Measurements from ENCODE around the gene NGLY1.

NGLY1 gene

DNA sequence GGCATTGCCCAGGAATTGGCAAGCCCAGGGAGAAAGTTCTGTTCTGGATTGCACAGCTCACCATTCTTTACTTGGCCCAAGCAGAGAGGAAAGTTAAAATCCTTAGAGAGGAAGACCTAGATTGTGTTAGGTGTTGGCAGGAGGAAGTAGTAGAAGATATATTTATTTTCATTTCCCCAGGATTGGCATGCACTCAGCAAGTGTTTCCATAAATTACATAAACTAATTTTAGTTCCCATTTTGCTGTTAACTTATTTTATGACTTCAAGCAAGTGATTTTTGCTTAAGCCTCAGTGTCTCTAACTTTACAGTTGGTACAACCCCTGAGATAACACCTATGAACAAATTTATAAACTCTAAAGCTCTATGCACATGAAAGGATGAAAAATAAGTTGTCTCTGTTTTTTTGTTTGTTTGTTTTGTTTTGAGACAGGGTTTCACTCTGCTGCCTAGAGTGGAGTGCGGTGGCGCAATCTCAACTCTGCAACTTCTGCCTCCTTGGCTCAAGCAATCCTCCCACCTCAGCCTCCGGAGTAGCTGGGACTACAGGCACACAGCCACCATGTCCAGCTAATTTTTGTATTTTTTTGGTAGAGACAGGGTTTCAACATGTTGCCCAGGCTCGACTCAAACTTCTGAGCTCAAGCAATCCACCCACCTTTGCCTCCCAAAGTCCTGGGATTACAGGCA lies 87.4 kb downstream of the NGLY1 start:
- Mint-ChIP-seq H3K27ac (no peak overlapping the region), H3K4me1 (no peaks in the 10 kb centered on the region)

DNA sequence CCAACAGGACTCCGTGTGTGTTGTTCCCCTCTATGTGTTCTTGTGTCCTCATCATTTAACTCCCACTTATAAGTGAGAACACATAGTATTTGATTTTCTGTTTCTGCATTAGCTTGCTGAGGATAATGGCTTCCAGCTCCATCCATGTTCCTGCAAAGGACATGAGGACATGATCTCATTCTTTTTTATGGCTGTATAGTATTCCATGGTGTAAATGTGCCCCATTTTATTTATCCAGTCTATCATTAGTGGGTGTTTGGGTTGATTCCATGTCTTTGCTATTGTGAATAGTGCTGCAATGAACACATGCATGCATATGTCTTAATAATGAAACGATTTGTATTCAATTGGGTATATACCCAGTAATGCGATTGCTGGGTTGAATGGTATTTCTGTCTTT lies 90.0 kb downstream of the NGLY1 start:
- H3K4me1 Mint-ChIP-seq: no peaks in the 10 kb centered on the region

More for the DNA sequence above, 87.4 kb downstream of the NGLY1 start:
- Mint-ChIP-seq H3K9me3 (no peaks in the 10 kb centered on the region), H3K4me3 (no peak overlapping the region), H3K36me3 (no peaks in the 10 kb centered on the region), H3K27me3 (no peaks in the 10 kb centered on the region)

DNA sequence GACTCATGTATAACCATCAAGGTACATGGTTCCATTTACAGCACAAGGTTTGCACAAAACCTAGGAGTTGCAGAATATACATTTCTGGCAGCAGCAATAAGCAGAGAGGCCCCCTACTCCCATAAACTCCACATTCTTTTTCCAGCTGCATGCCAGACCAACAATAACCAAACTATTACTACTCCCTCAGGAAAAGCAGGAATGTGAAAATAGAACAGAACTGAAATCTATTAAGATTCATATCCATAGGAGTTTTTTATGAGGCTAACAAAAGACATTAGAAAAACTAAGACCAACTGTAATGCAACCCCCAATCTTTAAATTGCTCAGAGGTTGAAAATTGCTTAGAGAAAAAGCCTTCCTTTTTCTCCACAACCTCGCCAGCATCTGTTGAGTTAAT lies 90.9 kb downstream of the NGLY1 start:
- Mint-ChIP-seq H3K36me3 (no peaks in the 10 kb centered on the region), H3K4me3 (no peak overlapping the region), H3K4me1 (no peaks in the 10 kb centered on the region), H3K9me3 (no peaks in the 10 kb centered on the region), H3K27ac (no peak overlapping the region), H3K27me3 (peaks cover 3% of the 10 kb centered on the region)

More for the DNA sequence above, 90.0 kb downstream of the NGLY1 start:
- Mint-ChIP-seq H3K9me3 (no peaks in the 10 kb centered on the region), H3K27me3 (peaks cover 3% of the 10 kb centered on the region), H3K36me3 (no peaks in the 10 kb centered on the region), H3K4me3 (no peak overlapping the region), H3K27ac (no peak overlapping the region)

DNA sequence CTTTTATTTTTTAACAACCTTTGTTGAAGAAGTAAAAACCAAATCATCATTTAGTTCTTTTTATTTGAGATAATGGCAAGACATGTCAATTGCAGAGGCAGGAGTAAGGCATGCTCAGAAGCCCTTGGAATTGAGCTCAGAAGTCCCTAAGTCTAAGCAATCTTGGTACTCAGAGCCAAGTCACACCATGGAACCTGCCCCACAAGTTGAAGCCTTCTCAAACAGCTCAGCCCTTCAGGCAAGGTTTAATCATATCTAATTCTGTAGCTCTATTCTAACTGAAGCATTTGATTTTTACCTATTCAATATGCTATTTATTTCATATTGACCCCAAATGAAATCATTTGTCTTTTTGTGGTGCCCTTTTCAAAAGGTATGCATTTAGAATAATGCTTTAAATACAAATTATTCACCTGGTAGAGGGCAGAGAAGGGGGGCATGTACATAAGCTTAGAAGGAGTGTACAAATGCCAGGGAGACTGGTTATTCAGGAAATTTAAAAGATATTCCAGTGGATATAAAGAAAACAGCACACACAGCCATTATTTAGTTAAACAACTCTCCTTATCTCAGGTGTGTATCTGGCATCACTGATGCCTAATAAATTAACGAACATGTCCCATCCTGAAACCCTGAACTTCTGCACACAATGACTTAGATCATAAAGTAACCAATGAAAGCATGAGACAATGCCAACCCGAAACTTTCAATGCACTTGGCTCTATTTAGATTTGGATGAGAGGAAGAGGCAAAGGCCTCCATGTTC lies 92.3 kb downstream of the NGLY1 start:
- Mint-ChIP-seq H3K27me3 (peaks cover 3% of the 10 kb centered on the region), H3K4me3 (no peak overlapping the region), H3K36me3 (no peaks in the 10 kb centered on the region), H3K27ac (no peak overlapping the region), H3K9me3 (no peaks in the 10 kb centered on the region), H3K4me1 (no peaks in the 10 kb centered on the region)

- no peaks in the 10 kb centered on the region for H3K4me1 Mint-ChIP-seq
- H3K9me3 Mint-ChIP-seq: no peaks in the 10 kb centered on the region
- H3K36me3 Mint-ChIP-seq: no peaks in the 10 kb centered on the region
- H3K27ac Mint-ChIP-seq: no peak overlapping the region
- peaks cover 3% of the 10 kb centered on the region for H3K27me3 Mint-ChIP-seq
- no peak overlapping the region for H3K4me3 Mint-ChIP-seq
These were observed 94.0 kb downstream of the NGLY1 start for GRCh38 chr3:25689226-25689625.

DNA sequence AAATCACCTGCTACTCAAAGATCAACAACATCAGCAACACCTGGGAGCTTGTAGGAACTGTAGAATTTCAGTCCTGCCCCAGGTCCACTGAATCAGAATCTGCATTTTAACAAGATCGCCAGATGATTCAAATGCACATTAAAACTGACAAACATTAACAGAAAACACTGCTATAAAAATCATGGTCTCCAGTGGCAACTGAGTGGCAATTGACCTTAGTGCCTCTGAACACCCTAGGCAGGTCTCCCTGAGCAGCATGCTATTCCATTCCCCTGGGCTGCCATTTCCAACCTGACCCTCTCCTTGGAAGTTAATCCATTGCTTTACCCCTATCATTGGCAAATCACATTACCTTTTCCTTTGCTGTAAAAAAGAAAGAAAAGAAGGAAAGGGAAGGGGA lies 95.5 kb downstream of the NGLY1 start:
- Mint-ChIP-seq H3K9me3 (no peaks in the 10 kb centered on the region), H3K4me1 (no peaks in the 10 kb centered on the region), H3K27me3 (peaks cover 3% of the 10 kb centered on the region), H3K4me3 (no peak overlapping the region), H3K27ac (no peak overlapping the region), H3K36me3 (no peaks in the 10 kb centered on the region)

GRCh38 chr3:25686766-25687165 lies 96.5 kb downstream of the NGLY1 start:
- Mint-ChIP-seq H3K4me1 (no peaks in the 10 kb centered on the region), H3K9me3 (no peaks in the 10 kb centered on the region), H3K4me3 (no peak overlapping the region), H3K27me3 (peaks cover 3% of the 10 kb centered on the region), H3K36me3 (no peaks in the 10 kb centered on the region), H3K27ac (no peak overlapping the region)

- H3K27ac Mint-ChIP-seq: no peak overlapping the region
- H3K4me1 Mint-ChIP-seq: no peaks in the 10 kb centered on the region
- no peaks in the 10 kb centered on the region for H3K36me3 Mint-ChIP-seq
- H3K4me3 Mint-ChIP-seq: no peak overlapping the region
- H3K9me3 Mint-ChIP-seq: no peaks in the 10 kb centered on the region
- H3K27me3 Mint-ChIP-seq: no peaks in the 10 kb centered on the region
These were observed 99.4 kb downstream of the NGLY1 start for GRCh38 chr3:25683882-25684281.

DNA sequence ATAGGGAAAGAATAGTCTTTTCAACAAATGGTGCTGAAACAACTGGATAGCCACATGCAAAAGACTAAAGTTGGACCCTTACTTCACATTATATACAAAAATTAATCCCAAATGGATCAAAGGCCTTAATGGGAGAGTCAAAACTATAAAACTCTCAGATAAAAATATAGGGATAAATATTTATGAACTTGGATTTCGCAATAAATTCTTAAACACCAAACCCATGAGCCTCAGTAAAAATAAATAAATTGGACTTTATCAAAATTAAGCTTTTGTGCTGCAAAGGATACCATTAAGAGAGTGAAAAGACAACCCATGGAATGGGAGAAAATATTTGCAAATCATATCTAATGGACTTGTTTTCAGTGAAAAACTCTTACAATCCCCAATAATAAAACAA lies 99.8 kb downstream of the NGLY1 start:
- H3K36me3 Mint-ChIP-seq: no peaks in the 10 kb centered on the region
- no peak overlapping the region for H3K27ac Mint-ChIP-seq
- no peaks in the 10 kb centered on the region for H3K4me1 Mint-ChIP-seq
- H3K4me3 Mint-ChIP-seq: no peak overlapping the region
- no peaks in the 10 kb centered on the region for H3K9me3 Mint-ChIP-seq
- no peaks in the 10 kb centered on the region for H3K27me3 Mint-ChIP-seq

DNA sequence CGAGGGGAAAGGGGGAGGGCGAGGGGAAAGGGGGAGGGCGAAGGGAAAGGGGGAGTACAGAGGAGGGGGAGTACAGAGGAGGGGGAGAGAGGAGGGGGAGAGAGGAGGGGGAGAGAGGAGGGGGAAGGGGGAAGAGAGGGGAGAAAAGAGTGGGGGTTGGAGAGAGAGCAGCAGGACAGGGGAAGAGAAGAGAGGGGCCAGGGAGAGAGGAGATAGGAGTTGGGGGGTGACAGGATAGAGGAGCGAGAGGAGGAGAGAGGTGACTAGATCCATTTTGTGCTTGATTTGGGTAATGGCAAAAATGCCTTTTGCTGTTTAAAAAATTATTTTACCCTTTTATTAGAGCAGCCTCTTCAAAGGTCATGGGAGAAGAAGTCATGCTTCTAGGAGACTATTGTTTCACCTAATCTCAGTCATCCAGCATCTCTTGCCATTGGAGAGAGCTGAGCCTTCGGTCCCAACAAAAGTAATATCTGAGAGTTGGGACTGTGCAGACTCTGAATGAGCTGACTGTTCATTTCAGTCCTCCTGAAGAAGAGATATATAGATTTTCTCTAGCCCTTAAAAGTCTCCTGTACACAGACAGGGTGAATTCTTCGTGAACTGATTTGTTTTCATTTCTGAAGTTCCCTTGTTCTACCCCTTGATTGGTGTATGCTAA lies 103.5 kb downstream of the NGLY1 start:
- Mint-ChIP-seq H3K9me3 (no peaks in the 10 kb centered on the region), H3K36me3 (no peaks in the 10 kb centered on the region), H3K4me1 (no peaks in the 10 kb centered on the region), H3K4me3 (no peak overlapping the region), H3K27ac (no peak overlapping the region), H3K27me3 (no peaks in the 10 kb centered on the region)

DNA sequence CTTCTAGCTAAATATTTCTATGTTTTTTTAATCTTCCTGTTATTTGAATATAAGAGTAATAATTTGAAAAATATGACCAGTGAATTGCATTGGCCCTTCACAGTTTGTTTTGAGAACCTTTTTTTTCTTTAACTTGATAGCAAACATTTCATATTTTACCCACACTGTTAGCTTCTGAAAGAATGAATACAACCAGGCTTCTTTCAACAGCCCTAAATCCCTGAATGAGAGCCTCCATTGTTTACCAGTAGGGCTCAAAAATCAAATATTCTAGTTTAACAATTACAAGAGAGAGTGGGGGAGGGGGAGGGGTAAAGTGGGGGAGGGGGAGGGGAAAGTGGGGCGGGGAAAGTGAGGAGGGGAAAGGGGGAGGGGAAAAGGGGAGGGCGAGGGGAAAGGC lies 104.1 kb downstream of the NGLY1 start:
- Mint-ChIP-seq H3K9me3 (no peaks in the 10 kb centered on the region), H3K36me3 (no peaks in the 10 kb centered on the region), H3K4me1 (no peaks in the 10 kb centered on the region), H3K27me3 (no peaks in the 10 kb centered on the region), H3K27ac (no peak overlapping the region), H3K4me3 (no peak overlapping the region)

- no peaks in the 10 kb centered on the region for H3K4me1 Mint-ChIP-seq
- no peak overlapping the region for H3K4me3 Mint-ChIP-seq
- no peaks in the 10 kb centered on the region for H3K36me3 Mint-ChIP-seq
- no peaks in the 10 kb centered on the region for H3K27me3 Mint-ChIP-seq
- no peaks in the 10 kb centered on the region for H3K9me3 Mint-ChIP-seq
- H3K27ac Mint-ChIP-seq: no peak overlapping the region
These were observed 104.7 kb downstream of the NGLY1 start for GRCh38 chr3:25678581-25678980.

DNA sequence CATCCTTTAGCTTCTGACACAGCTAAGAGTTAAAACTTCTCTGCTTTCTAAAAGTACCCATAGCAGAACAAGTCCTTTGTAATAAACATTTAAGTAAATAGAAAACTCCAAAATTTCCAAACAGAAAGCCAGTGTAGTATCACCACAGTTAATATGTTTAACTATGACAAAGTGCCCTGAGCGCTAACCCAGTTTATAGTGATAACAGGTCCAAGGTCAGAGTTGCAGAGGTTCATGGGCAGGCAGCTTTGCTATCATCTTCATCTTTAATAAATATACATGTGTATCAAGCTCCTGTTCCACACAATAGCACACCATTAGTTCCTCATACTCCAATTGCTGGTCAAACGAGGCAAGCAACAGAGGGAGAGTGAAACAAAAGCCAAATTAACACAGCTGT lies 106.1 kb downstream of the NGLY1 start:
- H3K36me3 Mint-ChIP-seq: no peaks in the 10 kb centered on the region
- no peak overlapping the region for H3K27ac Mint-ChIP-seq
- H3K9me3 Mint-ChIP-seq: no peaks in the 10 kb centered on the region
- H3K4me3 Mint-ChIP-seq: no peak overlapping the region
- no peaks in the 10 kb centered on the region for H3K4me1 Mint-ChIP-seq
- H3K27me3 Mint-ChIP-seq: no peaks in the 10 kb centered on the region

DNA sequence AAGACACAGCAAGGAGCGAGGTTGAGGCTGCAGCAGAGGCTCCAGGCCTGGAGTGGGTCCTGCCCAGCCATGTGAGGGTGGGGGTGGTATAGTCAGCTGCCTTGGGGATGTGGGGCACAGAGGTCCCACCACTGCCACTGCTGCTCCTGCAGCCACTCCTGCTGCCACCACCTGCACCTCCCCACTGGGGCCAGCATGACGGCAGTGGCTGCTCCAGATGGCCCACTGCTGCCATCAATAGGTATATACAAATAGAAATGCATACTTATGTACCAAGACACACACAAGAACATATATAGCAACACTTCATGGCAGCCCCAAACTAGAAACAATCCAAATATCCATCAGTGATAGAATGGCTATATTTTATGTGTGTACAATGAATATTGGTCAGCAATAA lies 108.6 kb downstream of the NGLY1 start:
- Mint-ChIP-seq H3K4me3 (no peak overlapping the region), H3K27ac (no peak overlapping the region), H3K27me3 (no peaks in the 10 kb centered on the region), H3K9me3 (no peaks in the 10 kb centered on the region), H3K4me1 (no peaks in the 10 kb centered on the region), H3K36me3 (no peaks in the 10 kb centered on the region)

- Mint-ChIP-seq H3K36me3 (no peaks in the 10 kb centered on the region), H3K4me1 (no peaks in the 10 kb centered on the region), H3K4me3 (no peak overlapping the region), H3K9me3 (no peaks in the 10 kb centered on the region), H3K27ac (no peak overlapping the region), H3K27me3 (no peaks in the 10 kb centered on the region)
These were observed 109.4 kb downstream of the NGLY1 start for GRCh38 chr3:25673738-25674298.
